B cell (primary cell): ENCODE data around the gene LRFN4. TPM values are rescaled to one million over a fixed set of nuclear protein-coding genes. Genes with fewer than 3 reads are reported as not detected.

Experiments
- ATAC-seq: fragments of 200-7000 bp; cut with Tn5 transposase; one replicate; pipeline ENCODE4 v1.10.0; 2021; ENCODE audit warnings: low read depth, mild to moderate bottlenecking, moderate number of reproducible peaks, moderate library complexity
- CTCF ChIA-PET: fragments of 350-600 bp; sonication (Branson Sonifier 250); formaldehyde crosslinking; loops from one replicate; lab custom pipeline; 2021; ENCODE audit warnings: antibody characterized with exemption, inconsistent platforms; lab: Charles Lee
- POLR2A ChIA-PET: fragments of 350-600 bp; sonication (Branson Sonifier 250); formaldehyde crosslinking; loops from one replicate; lab custom pipeline; 2021; ENCODE audit warnings: antibody characterized with exemption; lab: Charles Lee
- DNase-seq: peaks from one replicate; pipeline ENCODE4 v3.0.0; 2013
- H2AFZ ChIP-seq: 2 replicates; pipeline ENCODE4 v1.6.1; 2012; ENCODE audit warnings: mild to moderate bottlenecking, low read depth, low read length; ENCODE audit not compliant: insufficient read depth, poor library complexity, severe bottlenecking
- H3K27ac ChIP-seq, 2 donors: 1 replicate in 1 of 2; 2 replicates in 1 of 2; pipeline ENCODE4 v1.5.1; 2012 to 2013; ENCODE audit warnings: low read length in 2 of 2, mild to moderate bottlenecking in 2 of 2, moderate library complexity in 1 of 2
- H3K27me3 ChIP-seq, 4 experiments: fragments of 200-600 bp in 1 of 4; sonication (generic) in 1 of 4; replicated peaks in 1 of 4; 1 replicate in 2 of 4; 2 replicates in 2 of 4; pipeline versions ENCODE4 v1.6.1 to v1.7.0; 2013 to 2016; ENCODE audit warnings: low read length in 3 of 4, mild to moderate bottlenecking in 2 of 4, mixed read lengths in 1 of 4, moderate library complexity in 1 of 4; ENCODE audit not compliant: insufficient read depth in 4 of 4, control insufficient read depth in 3 of 4; ENCODE audit errors: control extremely low read depth in 1 of 4
- H3K36me3 ChIP-seq, 2 experiments: replicated peaks in 1 of 2; 1 replicate in 1 of 2; 2 replicates in 1 of 2; pipeline versions ENCODE4 v1.6.1 to v1.7.1; 2013; ENCODE audit warnings: low read length in 1 of 2; ENCODE audit not compliant: insufficient read depth in 2 of 2, control insufficient read depth in 1 of 2; ENCODE audit errors: control extremely low read depth in 1 of 2, extremely low read depth in 1 of 2
- H3K4me1 ChIP-seq, 2 donors: fragments of 200-600 bp in 1 of 2; sonication (generic) in 1 of 2; 1 replicate in 1 of 2; 2 replicates in 1 of 2; pipeline versions ENCODE4 v1.5.1 to v1.6.1; 2013 to 2017; ENCODE audit warnings: low read length in 2 of 2; ENCODE audit not compliant: control insufficient read depth in 2 of 2, insufficient read depth in 2 of 2
- H3K4me2 ChIP-seq: replicated peaks from 2 replicates; pipeline ENCODE3; 2012; ENCODE audit warnings: mild to moderate bottlenecking, low read depth, low read length; ENCODE audit not compliant: poor library complexity, severe bottlenecking
- H3K4me3 ChIP-seq, 5 experiments: fragments of 200-600 bp in 1 of 5; sonication (generic) in 1 of 5; 1 replicate in 3 of 5; 2 replicates in 2 of 5; pipeline versions ENCODE4 v1.5.1 to v1.7.0; 2011 to 2016; ENCODE audit warnings: low read length in 4 of 5, mild to moderate bottlenecking in 4 of 5, low read depth in 2 of 5, control low read depth in 1 of 5, moderate library complexity in 1 of 5; ENCODE audit not compliant: insufficient read depth in 1 of 5; ENCODE audit errors: control extremely low read depth in 1 of 5, extremely low read depth in 1 of 5
- H3K79me2 ChIP-seq: fragments of 200-600 bp; sonication (generic); one replicate; pipeline ENCODE4 v1.6.0; 2016; ENCODE audit warnings: low read length; ENCODE audit not compliant: control insufficient read depth, insufficient read depth
- H3K9ac ChIP-seq: fragments of 200-600 bp; sonication (generic); 2 replicates; pipeline ENCODE4 v1.6.1; 2017; ENCODE audit warnings: mild to moderate bottlenecking, low read length, moderate library complexity
- H3K9me3 ChIP-seq, 3 donors: one replicate each; pipeline versions ENCODE4 v1.6.1 to v1.7.1; 2013; ENCODE audit warnings: low read length in 2 of 3; ENCODE audit not compliant: control insufficient read depth in 2 of 3, insufficient read depth in 1 of 3; ENCODE audit errors: control extremely low read depth in 1 of 3
- H4K20me1 ChIP-seq: 2 replicates; pipeline ENCODE4 v1.6.0; 2012; ENCODE audit warnings: mild to moderate bottlenecking, low read length; ENCODE audit not compliant: insufficient read depth, control insufficient read depth, poor library complexity, severe bottlenecking
- H3K27ac Mint-ChIP-seq: one replicate; pipeline ENCODE4 v1.8.0; 2021; ENCODE audit warnings: mixed read lengths
- H3K27me3 Mint-ChIP-seq: one replicate; pipeline ENCODE4 v1.8.0; 2021; ENCODE audit warnings: mixed read lengths
- H3K4me1 Mint-ChIP-seq: one replicate; pipeline ENCODE4 v1.8.0; 2021; ENCODE audit warnings: mixed read lengths
- H3K4me3 Mint-ChIP-seq: one replicate; pipeline ENCODE4 v1.8.0; 2021; ENCODE audit warnings: mixed read lengths
- H3K9me3 Mint-ChIP-seq: one replicate; pipeline ENCODE4 v1.8.0; 2022; ENCODE audit warnings: mixed read lengths; ENCODE audit not compliant: insufficient read depth
- CTCF ChIP-seq: fragments of 200-600 bp; IDR thresholded peaks from one replicate; pipeline ENCODE4 v1.8.0; 2022; ENCODE audit warnings: antibody characterized with exemption, mild to moderate bottlenecking
- EZH2 ChIP-seq: IDR thresholded peaks from 2 replicates; pipeline ENCODE4 v1.6.1; 2012; ENCODE audit warnings: borderline replicate concordance, low read depth, mild to moderate bottlenecking, moderate library complexity, low read length; ENCODE audit not compliant: insufficient read depth, poor library complexity, severe bottlenecking
- WGBS: methylation state at CpG from one replicate; pipeline ENCODE4 v1.1.5; 2013; ENCODE audit warnings: missing lambda C conversion rate; ENCODE audit not compliant: insufficient coverage; 5-methylcytosine and 5-hydroxymethylcytosine counted together
- intact Hi-C: fragments of 100-400 bp; cut with micrococcal nuclease; formaldehyde crosslinking; loops from one replicate; pipeline ENCODE4 v1.10.0; 2022
- polyA plus RNA-seq: library from polyadenylated mRNA; depleted of rRNA; stranded (reverse); fragments of >200 nt; gene quantifications from 2 replicates; pipeline ENCODE4 v1.2.3, GENCODE V29; 2012
- total RNA-seq, 2 donors: library from RNA; stranded (reverse); fragments of 120-200 nt in 1 of 2; gene quantifications; 1 replicate in 1 of 2; 2 replicates in 1 of 2; pipeline versions ENCODE4 v1.2.3 to v1.2.4, GENCODE V29; 2013 to 2022

Gene LRFN4
- total and polyA plus RNA-seq, 2 donors (not counting 1 experiment from before 2014, with no cell fraction given) = 7.1 to 12.1 TPM

DNA sequence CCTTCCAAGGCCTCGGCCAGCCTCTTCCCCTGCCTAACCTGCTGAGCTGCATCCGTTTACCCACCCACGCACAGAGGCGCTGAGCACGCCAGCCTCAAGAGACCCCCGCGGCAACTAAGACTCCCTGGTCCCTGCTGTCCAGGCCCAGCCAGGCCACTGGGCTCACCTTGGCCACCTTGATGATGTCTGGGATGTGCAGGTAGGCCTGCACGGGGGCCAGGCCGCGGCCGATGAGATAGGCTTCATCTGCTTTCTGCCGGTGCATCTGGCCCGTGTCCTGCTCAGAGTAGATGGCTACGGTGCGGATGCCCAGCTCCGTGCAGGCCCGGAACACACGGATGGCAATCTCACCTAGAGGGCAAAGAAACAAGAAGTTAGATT lies 14.6 kb downstream of the LRFN4 start:
- Mint-ChIP-seq H3K9me3 (no peaks in the 10 kb centered on the region), H3K4me3 (no peak overlapping the region), H3K27ac (no peak overlapping the region), H3K27me3 (peaks cover 9% of the 10 kb centered on the region), H3K4me1 (peaks cover 12% of the 10 kb centered on the region)
- no peak overlapping the region for H3K4me3 ChIP-seq
- H3K4me2 ChIP-seq = no peak overlapping the region
- no peak overlapping the region for H2AFZ ChIP-seq
- ATAC-seq (no peak), DNase-seq (peak; percentile 7)
- H3K4me1 ChIP-seq = peaks cover 4 to 10% of the 10 kb centered on the region in 2 donors
- H3K27ac ChIP-seq = no peak overlapping the region
- WGBS = 98% methylated on average over 18 of the region's 18 CpGs
- POLR2A ChIA-PET = no interaction called here
- no peaks in the 10 kb centered on the region for H3K36me3 ChIP-seq
- TF ChIP-seq EZH2 (no peak), CTCF (no peak)
- no peak overlapping the region for H3K9ac ChIP-seq
- intact Hi-C loops = no loop called here
- no peaks in the 10 kb centered on the region for H3K79me2 ChIP-seq
- no peaks in the 10 kb centered on the region for H3K27me3 ChIP-seq
- no peaks in the 10 kb centered on the region for H3K9me3 ChIP-seq
- CTCF ChIA-PET = no interaction called here
- H4K20me1 ChIP-seq = no peaks in the 10 kb centered on the region

DNA sequence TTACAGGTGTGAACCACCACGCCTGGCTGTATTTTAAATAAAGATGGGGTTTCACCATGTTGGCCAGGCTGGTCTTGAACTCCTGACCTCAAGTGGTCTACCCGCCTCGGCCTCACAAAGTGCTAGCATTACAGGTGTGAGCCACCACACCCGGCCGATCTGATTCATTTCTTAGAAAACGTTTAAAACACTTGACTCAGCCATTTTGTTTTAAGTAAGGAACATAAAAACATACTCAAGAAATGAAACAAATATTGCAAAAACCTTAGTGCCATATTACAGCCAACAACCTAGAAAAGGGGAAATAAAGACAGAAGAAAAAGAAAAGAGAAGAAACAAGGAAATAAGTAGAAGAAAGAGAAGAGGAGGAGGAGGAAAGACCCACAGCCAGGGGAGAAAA lies 17.4 kb downstream of the LRFN4 start:
- intact Hi-C loops = no loop called here
- no peaks in the 10 kb centered on the region for H3K4me1 ChIP-seq
- no peaks in the 10 kb centered on the region for H3K9me3 Mint-ChIP-seq
- no peak for TF ChIP-seq EZH2
- H3K4me3 Mint-ChIP-seq = no peak overlapping the region
- CTCF ChIA-PET = no interaction called here
- peaks cover 11% of the 10 kb centered on the region for H3K27me3 Mint-ChIP-seq
- H2AFZ ChIP-seq = no peak overlapping the region
- H3K36me3 ChIP-seq = no peaks in the 10 kb centered on the region
- H3K27me3 ChIP-seq = no peaks in the 10 kb centered on the region
- no peak overlapping the region for H3K4me2 ChIP-seq
- no peaks in the 10 kb centered on the region for H4K20me1 ChIP-seq
- POLR2A ChIA-PET = no interaction called here
- H3K9ac ChIP-seq = no peak overlapping the region
- H3K4me1 Mint-ChIP-seq = no peaks in the 10 kb centered on the region
- DNase-seq (no peak), ATAC-seq (no peak)
- H3K9me3 ChIP-seq = no peaks in the 10 kb centered on the region
- no peak overlapping the region for H3K27ac Mint-ChIP-seq
- no peak overlapping the region for H3K4me3 ChIP-seq
- WGBS = 84% methylated on average over 5 of the region's 6 CpGs
- H3K27ac ChIP-seq = no peak overlapping the region
- no peaks in the 10 kb centered on the region for H3K79me2 ChIP-seq
